Measurements from ENCODE around the gene RNF217. TPM values are rescaled to one million over a fixed set of nuclear protein-coding genes. Genes with fewer than 3 reads are reported as not detected.
A peak's percentile ranks its signal among the peaks of the same experiment; 100 is the strongest.
"Not testable (repeated sequence)": the region's sequence is repeated elsewhere in the genome, so short reads cannot be mapped to it uniquely, and the experiment has no call there.

Gene RNF217
- total RNA-seq, 1 donor from 2014 or later, result 49.8 TPM

- DNase-seq (ENCODE audit: low spot score in 2 of 2, unreplicated experiment in 2 of 2), result no peak
- Mint-ChIP-seq H3K4me3 (no peak overlapping the region), H3K4me1 (no peaks in the 10 kb centered on the region), H3K27me3 (ENCODE audit: low read depth) (no peaks in the 10 kb centered on the region), H3K9me3 (peaks cover 26% of the 10 kb centered on the region), H3K27ac (no peak overlapping the region), H3K36me3 (peaks cover 36% of the 10 kb centered on the region)
- TF ChIP-seq, protein P1, sequence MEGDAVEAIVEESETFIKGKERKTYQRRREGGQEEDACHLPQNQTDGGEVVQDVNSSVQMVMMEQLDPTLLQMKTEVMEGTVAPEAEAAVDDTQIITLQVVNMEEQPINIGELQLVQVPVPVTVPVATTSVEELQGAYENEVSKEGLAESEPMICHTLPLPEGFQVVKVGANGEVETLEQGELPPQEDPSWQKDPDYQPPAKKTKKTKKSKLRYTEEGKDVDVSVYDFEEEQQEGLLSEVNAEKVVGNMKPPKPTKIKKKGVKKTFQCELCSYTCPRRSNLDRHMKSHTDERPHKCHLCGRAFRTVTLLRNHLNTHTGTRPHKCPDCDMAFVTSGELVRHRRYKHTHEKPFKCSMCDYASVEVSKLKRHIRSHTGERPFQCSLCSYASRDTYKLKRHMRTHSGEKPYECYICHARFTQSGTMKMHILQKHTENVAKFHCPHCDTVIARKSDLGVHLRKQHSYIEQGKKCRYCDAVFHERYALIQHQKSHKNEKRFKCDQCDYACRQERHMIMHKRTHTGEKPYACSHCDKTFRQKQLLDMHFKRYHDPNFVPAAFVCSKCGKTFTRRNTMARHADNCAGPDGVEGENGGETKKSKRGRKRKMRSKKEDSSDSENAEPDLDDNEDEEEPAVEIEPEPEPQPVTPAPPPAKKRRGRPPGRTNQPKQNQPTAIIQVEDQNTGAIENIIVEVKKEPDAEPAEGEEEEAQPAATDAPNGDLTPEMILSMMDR (IDR thresholded peaks at IDR 0.05; ENCODE audit: unreplicated experiment), result no peak
Measured at GRCh38 chr6:125031385-125031784, 69.1 kb downstream of the RNF217 start.

DNA sequence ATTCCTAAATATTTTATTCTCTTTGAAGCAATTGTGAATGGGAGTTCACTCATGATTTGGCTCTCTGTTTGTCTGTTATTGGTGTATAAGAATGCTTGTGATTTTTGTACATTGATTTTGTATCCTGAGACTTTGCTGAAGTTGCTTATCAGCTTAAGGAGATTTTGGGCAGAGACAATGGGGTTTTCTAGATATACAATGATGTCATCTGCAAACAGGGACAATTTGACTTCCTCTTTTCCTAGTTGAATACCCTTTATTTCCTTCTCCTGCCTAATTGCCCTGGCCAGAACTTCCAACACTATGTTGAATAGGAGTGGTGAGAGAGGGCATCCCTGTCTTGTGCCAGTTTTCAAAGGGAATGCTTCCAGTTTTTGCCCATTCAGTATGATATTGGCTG is 72.7 kb downstream of the RNF217 start:
- H3K4me1 Mint-ChIP-seq; H3K27me3 Mint-ChIP-seq (ENCODE audit: low read depth); H3K4me3 Mint-ChIP-seq; H3K27ac Mint-ChIP-seq; DNase-seq (ENCODE audit: low spot score in 2 of 2, unreplicated experiment in 2 of 2): not testable (repeated sequence)
- Mint-ChIP-seq H3K36me3 (peaks cover 31% of the 10 kb centered on the region), H3K9me3 (peaks cover 21% of the 10 kb centered on the region)

DNA sequence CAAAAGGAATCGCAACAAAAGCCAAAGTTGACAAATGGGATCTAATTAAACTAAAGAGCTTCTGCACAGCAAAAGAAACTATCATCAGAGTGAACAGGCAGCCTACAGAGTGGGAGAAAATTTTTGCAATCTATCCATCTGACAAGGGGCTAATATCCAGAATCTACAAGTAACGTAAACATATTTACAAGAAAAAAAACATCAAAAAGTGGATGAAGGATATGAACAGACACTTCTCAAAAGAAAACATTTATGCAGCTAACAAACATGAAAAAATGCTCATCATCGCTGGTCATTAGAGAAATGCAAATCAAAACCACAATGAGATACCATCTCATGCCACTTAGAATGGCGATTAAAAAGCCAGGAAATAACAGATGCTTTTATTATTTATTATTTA is 74.2 kb downstream of the RNF217 start:
- H3K27ac Mint-ChIP-seq; H3K4me3 Mint-ChIP-seq; H3K4me1 Mint-ChIP-seq; DNase-seq (ENCODE audit: low spot score in 2 of 2, unreplicated experiment in 2 of 2); H3K27me3 Mint-ChIP-seq (ENCODE audit: low read depth): not testable (repeated sequence)
- Mint-ChIP-seq H3K36me3 (peaks cover 18% of the 10 kb centered on the region), H3K9me3 (peaks cover 13% of the 10 kb centered on the region)

DNA sequence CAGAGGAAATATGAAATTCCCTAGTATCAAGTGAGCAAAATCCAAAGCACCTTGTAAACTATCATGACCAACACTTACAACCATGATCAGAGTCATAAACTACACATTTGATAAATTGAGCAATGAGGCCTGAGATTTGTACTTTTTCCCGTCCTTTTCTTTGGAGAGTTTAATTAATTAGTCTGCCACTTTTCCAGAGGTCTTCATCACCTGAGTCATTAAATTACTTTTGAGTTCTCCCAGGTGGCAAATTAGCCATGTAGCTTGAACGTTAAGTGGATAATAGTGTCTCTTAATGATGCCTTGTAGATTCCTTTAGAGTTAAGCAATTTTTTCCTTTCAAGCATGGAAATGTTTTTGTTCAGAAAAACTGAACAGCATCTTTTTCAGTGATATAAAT is 75.6 kb downstream of the RNF217 start:
- TF ChIP-seq, protein P1 (IDR thresholded peaks at IDR 0.05; ENCODE audit: unreplicated experiment), result no peak
- peaks cover 7% of the 10 kb centered on the region for H3K9me3 Mint-ChIP-seq
- H3K27ac Mint-ChIP-seq, result peak overlapping the region; percentile 32
- no peaks in the 10 kb centered on the region for H3K27me3 Mint-ChIP-seq (ENCODE audit: low read depth)
- peaks cover 13% of the 10 kb centered on the region for H3K36me3 Mint-ChIP-seq
- H3K4me1 Mint-ChIP-seq, result peaks cover 5% of the 10 kb centered on the region
- no peak overlapping the region for H3K4me3 Mint-ChIP-seq
- DNase-seq (ENCODE audit: low spot score in 2 of 2, unreplicated experiment in 2 of 2), result no peak

- no peaks in the 10 kb centered on the region for H3K27me3 Mint-ChIP-seq (ENCODE audit: low read depth)
- H3K27ac Mint-ChIP-seq, result no peak overlapping the region
- H3K4me1 Mint-ChIP-seq, result peaks cover 12% of the 10 kb centered on the region
- DNase-seq (ENCODE audit: low spot score in 2 of 2, unreplicated experiment in 2 of 2), result no peak
- TF ChIP-seq, protein P1 (IDR thresholded peaks at IDR 0.05; ENCODE audit: unreplicated experiment), result no peak
- H3K9me3 Mint-ChIP-seq, result peaks cover 7% of the 10 kb centered on the region
- H3K36me3 Mint-ChIP-seq, result peaks cover 13% of the 10 kb centered on the region
- H3K4me3 Mint-ChIP-seq, result no peak overlapping the region
Measured at GRCh38 chr6:125038925-125039324, 76.7 kb downstream of the RNF217 start.

- Mint-ChIP-seq H3K27me3 (ENCODE audit: low read depth) (no peaks in the 10 kb centered on the region), H3K4me3 (no peak overlapping the region), H3K27ac (no peak overlapping the region), H3K36me3 (peaks cover 10% of the 10 kb centered on the region), H3K4me1 (peaks cover 35% of the 10 kb centered on the region), H3K9me3 (peaks cover 7% of the 10 kb centered on the region)
- DNase-seq (ENCODE audit: low spot score in 2 of 2, unreplicated experiment in 2 of 2), result no peak
- TF ChIP-seq, protein P1 (IDR thresholded peaks at IDR 0.05; ENCODE audit: unreplicated experiment), result no peak
Measured at GRCh38 chr6:125041740-125042459, 79.7 kb downstream of the RNF217 start.

All from mesothelial cell of epicardium (in vitro differentiated cells).